Osteoblast (primary cell): Measurements from ENCODE around the gene SND1. TPM values are rescaled to one million over a fixed set of nuclear protein-coding genes. Genes with fewer than 3 reads are reported as not detected.

Experiments used
- DNase-seq: peaks from one replicate; pipeline ENCODE4 v3.0.0; 2011; ENCODE audit warnings: low spot score, mixed read lengths; ENCODE audit not compliant: insufficient read length; ENCODE audit errors: missing footprints
- H2AFZ ChIP-seq: 2 replicates; pipeline ENCODE4 v1.6.0; 2011; ENCODE audit warnings: mild to moderate bottlenecking, low read length
- H3K27ac ChIP-seq: 2 replicates; pipeline ENCODE4 v1.5.1; 2011; ENCODE audit warnings: mild to moderate bottlenecking, low read depth, low read length, moderate library complexity
- H3K27me3 ChIP-seq: 2 replicates; pipeline ENCODE4 v1.6.0; 2012; ENCODE audit warnings: mild to moderate bottlenecking, control low read depth, inconsistent platforms, low read length, moderate library complexity; ENCODE audit not compliant: insufficient read depth
- H3K36me3 ChIP-seq: 2 replicates; pipeline ENCODE4 v1.5.1; 2011; ENCODE audit warnings: mild to moderate bottlenecking, low read length, control low read depth, moderate library complexity; ENCODE audit not compliant: insufficient read depth
- H3K4me1 ChIP-seq: 2 replicates; pipeline ENCODE4 v1.5.1; 2011; ENCODE audit warnings: mild to moderate bottlenecking, low read length, control low read depth, moderate library complexity; ENCODE audit not compliant: insufficient read depth
- H3K4me2 ChIP-seq: 2 replicates; pipeline ENCODE4 v1.6.0; 2011; ENCODE audit warnings: mild to moderate bottlenecking, low read length; ENCODE audit not compliant: insufficient read depth
- H3K4me3 ChIP-seq: fragments of 200-600 bp; sonication (generic); 3 replicates; pipeline ENCODE4 v1.5.1; 2012; ENCODE audit warnings: mild to moderate bottlenecking, low read length, inconsistent platforms; ENCODE audit not compliant: insufficient read depth
- H3K79me2 ChIP-seq: 2 replicates; pipeline ENCODE4 v1.6.0; 2012; ENCODE audit warnings: mild to moderate bottlenecking, low read length, control low read depth, inconsistent platforms; ENCODE audit not compliant: insufficient read depth
- H3K9me3 ChIP-seq: 2 replicates; pipeline ENCODE4 v1.5.1; 2011; ENCODE audit warnings: low read depth, low read length, control low read depth
- H4K20me1 ChIP-seq: 2 replicates; pipeline ENCODE4 v1.6.0; 2012; ENCODE audit warnings: mild to moderate bottlenecking, low read length, control low read depth; ENCODE audit not compliant: insufficient read depth
- CTCF ChIP-seq: IDR thresholded peaks from 2 replicates; pipeline ENCODE4 v1.5.1; 2011; ENCODE audit warnings: mild to moderate bottlenecking, low read depth, low read length, moderate library complexity; ENCODE audit errors: extremely low read depth
- total RNA-seq: library from RNA; depleted of rRNA; stranded (reverse); fragments of >200 nt; gene quantifications from 2 replicates; pipeline ENCODE4 v1.2.3, GENCODE V29; 2012

Gene SND1
- total RNA-seq, 1 donor: 257 TPM

- peaks cover 48% of the 10 kb centered on the region for H3K79me2 ChIP-seq
Observed at GRCh38 chr7:127702052-127702652, 50.2 kb downstream of the SND1 start.

GRCh38 chr7:127702938-127703337 lies 50.9 kb downstream of the SND1 start:
- H3K4me1 ChIP-seq: peaks cover 11% of the 10 kb centered on the region
- peaks cover 13% of the 10 kb centered on the region for H4K20me1 ChIP-seq
- no peak for DNase-seq
- no peak overlapping the region for H3K27ac ChIP-seq
- no peaks in the 10 kb centered on the region for H3K27me3 ChIP-seq
- no peak overlapping the region for H2AFZ ChIP-seq
- H3K9me3 ChIP-seq: no peaks in the 10 kb centered on the region
- peaks cover 40% of the 10 kb centered on the region for H3K79me2 ChIP-seq
- H3K4me2 ChIP-seq: no peak overlapping the region
- peaks cover 70% of the 10 kb centered on the region for H3K36me3 ChIP-seq
- H3K4me3 ChIP-seq: no peak overlapping the region
- TF ChIP-seq CTCF: no peak

More at GRCh38 chr7:127702052-127702652, 50.2 kb downstream of the SND1 start:
- Histone ChIP-seq H3K4me1 (peaks cover 3% of the 10 kb centered on the region), H3K27ac (no peak overlapping the region), H3K36me3 (peaks cover 73% of the 10 kb centered on the region), H3K27me3 (no peaks in the 10 kb centered on the region), H2AFZ (no peak overlapping the region), H3K9me3 (no peaks in the 10 kb centered on the region), H4K20me1 (peaks cover 15% of the 10 kb centered on the region), H3K4me3 (no peak overlapping the region), H3K4me2 (no peak overlapping the region)
- no peak for TF ChIP-seq CTCF
- DNase-seq: no peak

DNA sequence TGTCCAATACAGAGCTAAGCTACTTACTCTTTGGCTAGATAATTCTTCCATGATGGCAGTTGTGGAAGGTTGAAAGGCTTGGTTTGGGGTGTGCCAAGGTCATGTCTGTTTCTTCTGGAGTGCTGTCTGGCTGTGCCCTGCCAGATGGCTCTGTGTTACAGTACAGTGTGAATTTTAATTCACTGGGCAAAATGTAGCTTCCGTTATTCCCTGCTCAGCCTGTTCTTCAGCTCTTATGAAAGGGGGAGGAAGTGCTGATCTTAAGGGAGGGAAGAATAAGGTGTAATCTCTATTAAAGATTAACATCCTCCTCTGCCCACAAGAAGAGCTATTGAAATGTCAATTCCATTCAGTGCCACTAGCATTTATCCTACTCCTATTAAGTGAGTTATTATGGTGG lies 52.2 kb downstream of the SND1 start:
- H3K27me3 ChIP-seq: no peaks in the 10 kb centered on the region
- no peaks in the 10 kb centered on the region for H3K9me3 ChIP-seq
- H3K4me3 ChIP-seq: no peak overlapping the region
- no peak overlapping the region for H3K4me2 ChIP-seq
- peak; percentile 31 for DNase-seq
- no peak overlapping the region for H2AFZ ChIP-seq
- H3K79me2 ChIP-seq: peaks cover 31% of the 10 kb centered on the region
- peaks cover 68% of the 10 kb centered on the region for H3K36me3 ChIP-seq
- H3K27ac ChIP-seq: no peak overlapping the region
- no peak for TF ChIP-seq CTCF
- H3K4me1 ChIP-seq: peaks cover 18% of the 10 kb centered on the region
- H4K20me1 ChIP-seq: peaks cover 24% of the 10 kb centered on the region

GRCh38 chr7:127705461-127705959 lies 53.5 kb downstream of the SND1 start:
- Histone ChIP-seq H3K27me3 (no peaks in the 10 kb centered on the region), H3K4me3 (no peak overlapping the region), H3K9me3 (no peaks in the 10 kb centered on the region), H3K36me3 (peaks cover 76% of the 10 kb centered on the region), H4K20me1 (peaks cover 15% of the 10 kb centered on the region), H3K27ac (no peak overlapping the region), H3K4me2 (no peak overlapping the region), H3K4me1 (peaks cover 18% of the 10 kb centered on the region), H3K79me2 (peaks cover 27% of the 10 kb centered on the region), H2AFZ (no peak overlapping the region)
- no peak for TF ChIP-seq CTCF
- no peak for DNase-seq
